GM19239 (cell line): ENCODE data around the gene PRR32.
"Not testable (repeated sequence)": the region's sequence is repeated elsewhere in the genome, so short reads cannot be mapped to it uniquely, and the experiment has no call there.

ENCODE experiments used
- DNase-seq: peaks from one replicate; pipeline ENCODE4 v3.0.0; 2011; ENCODE audit warnings: low spot score; ENCODE audit not compliant: insufficient read length
- FAIRE-seq: peaks from 2 replicates; lab custom pipeline; 2011; peaks lifted over from hg19 to GRCh38; lab: Jason Lieb, UNC

PRR32 gene, protein sequence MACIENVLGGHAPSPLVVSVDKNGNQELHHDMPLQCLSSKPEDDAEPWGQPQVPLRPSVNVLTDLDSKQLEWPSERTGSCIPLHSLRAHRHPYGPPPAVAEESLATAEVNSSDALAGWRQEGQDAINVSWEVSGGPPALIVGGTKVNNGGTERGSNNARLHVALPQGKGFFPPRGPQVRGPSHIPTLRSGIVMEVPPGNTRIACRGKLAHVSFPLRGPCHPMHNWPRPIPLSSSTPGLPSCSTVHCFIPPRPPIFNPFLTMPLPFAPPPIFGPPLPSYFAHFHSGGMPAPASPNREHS

DNA sequence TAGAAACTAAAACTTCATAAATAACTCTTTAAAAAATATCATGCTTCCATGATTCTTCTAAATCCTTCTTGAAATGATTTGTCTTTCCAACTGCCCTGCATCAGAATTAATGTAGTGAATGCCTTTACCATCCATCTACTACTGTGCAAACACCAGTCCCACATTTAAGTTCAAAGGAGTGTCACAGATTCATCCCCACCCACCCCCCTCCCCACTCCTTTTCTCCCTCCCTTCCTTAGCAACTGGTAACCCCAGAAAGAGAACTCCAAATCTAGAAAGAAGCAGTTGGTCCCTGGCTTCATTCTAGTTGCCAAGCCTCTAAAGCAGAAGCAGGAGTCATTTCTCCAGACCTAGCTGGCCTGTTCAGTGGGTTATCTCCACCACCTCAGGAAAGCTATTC, at the start of gene PRR32:
Gene PRR32, plus strand, starts transcription at position 301 of the 400 bp plus-strand sequence. CDS start 115 bp downstream, outside the sequence.
- DNase-seq (no peak), FAIRE-seq (no peak)

DNA sequence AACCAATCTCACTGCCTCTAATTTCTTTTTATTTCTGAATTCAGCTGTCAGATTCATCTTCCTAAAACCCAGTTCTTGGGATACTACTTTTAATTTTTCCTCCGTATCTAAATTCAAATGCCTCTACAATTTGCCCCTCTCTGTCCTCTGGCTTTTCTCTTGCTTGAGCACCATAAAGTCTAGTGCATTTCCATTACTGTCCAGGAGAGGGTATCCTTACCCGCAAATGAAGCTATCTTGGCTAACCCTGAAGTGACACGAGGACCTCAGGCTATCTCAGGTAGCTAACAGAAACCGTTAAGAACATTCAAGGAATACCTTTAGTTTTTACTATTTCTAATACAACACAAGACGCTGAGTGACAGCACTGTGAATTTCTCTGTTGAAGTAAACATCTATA, 49.4 kb upstream of the PRR32 start:
- DNase-seq (no peak), FAIRE-seq (no peak)

DNA sequence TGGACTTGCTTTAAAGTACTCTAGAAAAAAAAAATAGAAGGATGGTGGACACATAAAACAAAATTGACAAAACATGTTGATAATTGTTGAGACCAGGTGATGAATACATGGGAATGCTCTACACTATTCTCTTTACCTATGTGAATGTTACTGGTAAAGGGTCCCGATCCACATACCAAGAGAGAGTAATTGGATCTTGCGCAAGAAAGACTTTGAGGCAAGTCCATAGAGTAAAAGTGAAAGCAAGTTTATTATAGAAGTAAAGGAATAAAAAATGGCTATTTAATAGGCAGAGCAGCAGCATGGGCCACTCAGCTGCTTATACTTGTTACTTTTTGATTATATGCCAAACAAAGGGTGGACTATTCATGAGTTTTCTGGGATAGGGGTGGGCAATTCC, 34.0 kb upstream of the PRR32 start:
- FAIRE-seq = no peak
- no peak for DNase-seq

DNA sequence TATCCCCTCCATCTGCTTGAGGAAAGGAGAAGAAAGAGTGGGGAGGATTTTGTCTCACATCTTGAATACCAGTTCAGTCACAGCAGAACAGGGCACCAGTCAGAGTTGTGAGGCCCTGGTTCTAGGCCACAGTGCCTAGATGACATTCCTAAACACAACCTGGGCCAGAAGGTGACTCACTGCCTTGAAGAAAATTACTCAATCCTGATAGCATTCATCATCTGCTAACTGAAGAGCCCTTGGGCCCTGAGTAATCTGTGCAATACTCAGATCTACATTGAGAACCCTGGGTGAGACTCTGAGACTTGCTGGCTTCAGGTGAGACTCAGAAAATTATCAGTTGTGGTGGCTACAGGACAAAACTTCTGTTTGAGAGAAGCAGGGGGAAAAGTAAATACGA, 20.5 kb upstream of the PRR32 start:
- FAIRE-seq = no peak
- no peak for DNase-seq

DNA sequence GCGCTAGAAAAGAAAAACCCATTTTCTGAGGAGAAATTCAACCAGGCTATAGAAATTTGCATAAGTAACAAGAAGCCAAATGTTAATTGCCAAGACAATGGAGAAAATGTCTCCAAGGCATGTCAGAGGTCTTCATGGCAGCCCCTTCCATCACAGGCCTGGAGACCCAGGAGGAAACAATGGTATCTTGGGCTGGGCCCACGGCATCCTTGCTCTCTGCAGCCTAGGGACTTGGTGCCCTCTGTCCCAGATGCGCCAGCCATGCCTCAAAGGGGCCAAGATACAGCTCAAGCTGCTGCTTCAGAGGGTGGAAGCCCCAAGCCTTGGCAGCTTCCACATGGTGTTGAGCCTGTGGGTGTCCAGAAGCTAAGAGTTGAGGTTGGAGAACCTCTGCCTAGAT, 12.7 kb upstream of the PRR32 start:
- not testable (repeated sequence) for FAIRE-seq, DNase-seq

DNA sequence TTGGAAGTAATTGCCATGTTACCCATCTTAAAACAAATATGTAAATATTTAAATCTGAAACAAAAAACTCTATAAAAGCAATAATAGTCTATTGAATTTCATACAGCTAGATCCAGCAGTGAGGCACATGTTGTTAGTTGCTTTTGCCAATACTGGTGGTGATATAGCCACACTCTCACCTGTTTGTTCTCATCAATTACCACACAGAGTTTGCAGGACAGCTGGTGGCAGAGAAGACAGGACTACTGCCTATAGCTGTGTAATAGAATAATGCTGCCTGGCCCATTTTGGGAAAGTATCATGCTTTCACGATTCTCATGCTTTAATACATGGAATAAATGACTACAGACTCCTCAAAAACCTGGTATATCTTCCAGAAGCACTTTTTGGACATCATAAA, 3.7 kb upstream of the PRR32 start:
- FAIRE-seq = no peak

DNA sequence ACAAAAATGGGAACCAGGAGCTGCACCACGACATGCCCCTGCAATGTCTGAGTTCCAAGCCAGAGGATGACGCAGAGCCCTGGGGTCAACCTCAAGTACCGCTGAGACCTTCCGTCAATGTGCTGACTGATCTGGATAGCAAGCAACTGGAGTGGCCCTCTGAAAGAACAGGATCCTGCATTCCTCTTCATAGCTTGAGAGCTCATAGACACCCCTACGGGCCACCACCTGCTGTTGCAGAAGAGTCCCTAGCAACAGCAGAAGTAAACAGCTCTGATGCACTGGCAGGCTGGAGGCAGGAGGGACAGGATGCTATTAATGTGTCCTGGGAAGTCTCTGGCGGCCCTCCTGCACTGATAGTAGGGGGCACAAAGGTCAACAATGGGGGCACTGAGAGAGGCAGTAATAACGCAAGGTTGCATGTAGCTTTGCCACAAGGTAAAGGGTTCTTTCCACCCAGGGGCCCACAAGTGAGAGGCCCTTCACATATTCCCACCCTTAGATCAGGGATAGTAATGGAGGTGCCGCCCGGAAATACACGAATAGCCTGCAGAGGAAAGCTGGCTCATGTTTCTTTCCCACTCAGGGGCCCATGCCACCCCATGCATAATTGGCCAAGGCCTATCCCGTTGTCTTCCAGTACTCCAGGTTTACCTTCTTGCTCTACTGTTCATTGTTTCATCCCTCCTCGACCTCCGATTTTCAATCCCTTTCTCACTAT, 1.3 kb downstream of the PRR32 start:
- FAIRE-seq = no peak
- no peak for DNase-seq

More for the DNA sequence above, 3.7 kb upstream of the PRR32 start:
- no peak for DNase-seq

DNA sequence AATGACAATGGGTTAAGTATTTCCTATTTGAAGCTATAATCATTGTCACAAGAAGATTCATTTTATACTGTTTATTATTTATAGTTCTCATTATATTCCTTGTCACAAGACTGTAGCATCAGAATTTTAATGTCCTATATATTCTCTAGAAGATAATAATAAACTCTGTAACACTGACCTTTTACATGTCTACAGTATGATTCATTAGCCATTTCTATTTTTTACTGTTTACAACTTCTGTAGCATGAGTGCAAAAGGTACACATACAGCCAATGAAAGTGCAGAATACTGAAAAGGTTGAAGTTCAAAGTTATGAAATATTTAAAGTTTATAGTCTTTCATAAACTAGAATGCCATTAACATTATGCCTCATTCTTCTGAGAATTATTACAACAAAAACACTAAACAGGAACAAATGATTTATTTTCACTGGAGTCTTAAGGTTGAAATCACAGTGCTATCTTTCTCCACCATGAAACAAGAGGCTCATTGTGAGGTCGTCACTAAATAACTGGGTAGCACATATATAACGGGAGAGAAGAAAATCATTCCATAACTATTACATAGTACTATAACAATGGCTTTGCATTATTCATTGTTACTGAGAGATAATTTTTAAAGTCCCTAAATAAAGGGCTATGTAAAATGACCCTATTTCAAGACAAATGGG, 4.9 kb downstream of the PRR32 start:
- DNase-seq (no peak), FAIRE-seq (no peak)

DNA sequence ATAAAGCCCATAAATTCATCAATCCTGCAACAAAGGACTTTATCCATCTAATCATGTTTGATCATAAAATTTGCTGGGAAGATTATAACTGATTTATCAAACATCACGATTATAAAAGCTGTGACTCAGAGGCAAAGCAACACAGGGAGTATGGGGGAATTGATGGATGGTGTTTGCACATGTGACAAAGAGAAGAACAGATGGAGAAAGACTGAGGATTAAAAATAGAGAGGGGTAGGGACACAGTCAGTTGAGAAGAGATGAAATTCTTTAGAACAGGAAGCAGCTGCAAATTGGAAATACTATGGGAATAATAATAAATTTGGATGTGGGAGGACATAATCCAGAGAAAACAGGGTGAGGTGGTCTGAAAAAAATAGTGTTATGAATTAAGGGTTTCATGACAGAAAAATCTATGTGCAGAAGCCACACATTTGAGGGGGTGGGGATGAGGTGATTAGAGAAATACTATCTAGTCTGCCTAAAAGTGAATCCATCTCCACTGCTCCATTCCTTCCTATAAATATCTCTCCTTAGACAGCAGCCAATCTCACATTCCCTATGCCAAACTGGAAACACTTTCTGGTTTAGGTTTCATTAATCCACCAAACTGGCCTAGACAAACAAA, 6.2 kb downstream of the PRR32 start:
- FAIRE-seq = no peak

DNA sequence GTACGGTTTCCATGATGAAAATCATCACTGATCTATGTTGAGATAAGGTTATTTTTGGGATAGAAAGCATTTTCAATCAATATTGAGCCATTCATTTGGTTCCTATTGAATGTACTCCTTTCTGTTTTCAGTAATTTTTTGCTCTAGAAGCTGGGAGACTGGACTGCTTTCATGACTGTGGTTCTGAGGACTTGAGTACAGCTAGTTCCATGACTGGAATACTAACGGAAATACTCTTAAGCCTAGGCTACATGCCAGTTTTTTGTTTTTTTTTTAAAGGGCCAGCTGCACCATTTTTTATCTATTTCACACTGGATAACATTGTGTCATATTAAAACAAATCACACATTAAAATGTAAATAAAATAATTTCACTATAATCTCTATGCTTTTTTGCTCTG, 16.7 kb downstream of the PRR32 start:
- FAIRE-seq (no peak), DNase-seq (no peak)

More for the DNA sequence above, 6.2 kb downstream of the PRR32 start:
- no peak for DNase-seq

DNA sequence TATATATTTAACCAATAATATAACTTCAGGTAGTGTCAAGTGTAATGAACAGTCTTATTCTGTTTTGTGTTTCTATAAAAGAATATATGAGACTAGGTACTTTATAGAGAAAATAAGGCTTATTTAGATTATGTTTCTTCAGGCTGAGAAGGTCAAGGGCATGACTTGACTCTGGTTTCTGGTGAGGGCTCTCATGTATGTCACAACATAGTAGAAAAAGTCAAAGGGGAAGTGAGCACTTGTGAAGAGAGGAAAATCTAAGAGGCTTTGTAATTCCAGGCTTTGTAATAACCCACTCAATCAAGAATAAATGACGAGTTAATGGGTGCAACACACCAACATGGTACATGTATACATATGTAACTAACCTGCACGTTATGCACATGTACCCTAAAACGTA, 27.6 kb downstream of the PRR32 start:
- DNase-seq (no peak), FAIRE-seq (no peak)

DNA sequence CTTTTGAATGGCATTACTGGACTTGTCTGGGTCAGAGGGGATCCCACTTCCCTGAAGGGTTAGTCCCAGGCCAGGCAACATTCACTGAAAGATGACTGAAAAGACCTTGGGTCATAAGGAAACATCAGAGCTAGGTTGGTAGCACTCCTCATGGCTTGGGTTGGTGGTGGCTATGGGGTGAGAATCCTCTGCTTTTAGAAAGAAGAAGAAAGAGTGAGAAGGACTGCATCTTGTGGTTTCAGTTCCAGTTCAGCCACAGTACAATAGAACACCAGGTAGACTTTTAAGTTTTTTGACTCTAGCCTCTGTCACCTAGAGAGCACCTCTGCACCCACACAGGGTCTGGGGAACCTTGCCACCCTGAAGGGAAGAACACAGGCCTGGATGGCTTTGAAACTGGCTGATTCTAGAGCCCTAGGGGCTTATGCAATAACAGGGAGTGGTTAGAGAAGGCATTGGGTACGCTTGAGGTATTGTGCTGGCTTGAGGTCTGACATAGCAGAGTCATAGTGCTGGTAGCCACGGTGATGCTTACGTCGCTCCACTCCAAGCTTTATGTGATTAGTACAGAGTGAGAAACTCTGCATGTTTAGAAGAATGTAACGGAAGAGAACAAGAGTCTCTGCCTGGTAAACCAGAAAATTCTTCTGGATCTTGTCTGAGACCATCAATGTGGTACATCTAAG, 36.5 kb downstream of the PRR32 start:
- FAIRE-seq = no peak
- no peak for DNase-seq
